GM12891 (cell line): ENCODE results near the gene SPDYE16.

Source experiments
- POLR2A ChIP-seq: IDR thresholded peaks from 2 replicates; pipeline ENCODE4 v1.6.1; 2011; ENCODE audit warnings: low read depth, low read length, control low read depth
- POLR2AphosphoS5 ChIP-seq: IDR thresholded peaks from 2 replicates; pipeline ENCODE4 v1.6.1; 2011; ENCODE audit warnings: low read depth, low read length, control low read depth
- SPI1 ChIP-seq: IDR thresholded peaks from 2 replicates; pipeline ENCODE4 v1.6.1; 2011; ENCODE audit warnings: low read depth, low read length, control low read depth

DNA sequence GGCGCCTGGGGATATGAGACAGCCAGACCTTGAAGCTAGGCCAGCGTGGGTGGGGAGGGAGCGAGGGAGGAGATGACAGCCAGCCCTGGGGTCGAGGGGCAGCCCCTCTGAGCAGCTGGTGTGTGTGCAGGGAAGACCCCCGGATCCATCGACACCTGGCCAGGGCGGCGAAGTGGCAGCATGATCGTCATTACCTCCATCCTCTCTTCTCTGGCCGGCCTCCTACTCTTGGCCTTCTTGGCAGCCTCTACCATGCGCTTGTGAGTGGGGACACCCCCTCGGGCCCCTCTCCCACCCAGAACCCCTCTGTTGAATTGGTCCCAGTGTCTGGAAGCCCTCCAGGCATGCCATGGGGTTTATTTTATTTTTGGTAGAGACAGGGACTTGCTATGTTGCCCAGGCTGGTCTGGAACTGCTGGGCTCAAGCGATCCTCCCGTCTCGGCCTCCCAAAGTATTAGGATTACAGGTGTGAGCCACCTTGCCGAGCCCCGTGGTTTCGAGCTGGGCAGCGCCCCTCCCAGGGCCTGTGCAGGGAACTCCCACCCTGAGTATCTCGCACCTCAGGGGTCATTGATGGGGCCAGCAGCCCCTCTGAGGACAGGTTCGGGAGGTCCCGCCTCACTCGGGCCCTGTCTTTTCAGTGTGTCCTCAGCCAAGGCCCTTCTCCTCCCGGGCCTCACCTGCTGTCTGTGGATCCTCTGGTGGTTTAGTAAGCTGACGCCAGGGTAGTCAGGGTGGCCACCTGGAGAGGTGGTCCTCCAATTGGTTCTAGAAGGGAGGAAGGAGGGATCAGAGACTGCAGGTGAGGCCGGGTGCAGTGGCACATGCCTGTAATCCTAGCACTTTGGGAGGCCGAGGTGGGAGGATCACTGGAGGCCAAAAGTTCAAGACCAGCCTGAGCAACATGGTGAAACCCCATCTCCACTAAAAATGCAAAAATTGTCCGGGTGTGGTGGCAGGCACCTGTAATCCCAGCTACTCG lies 29.0 kb downstream of the SPDYE16 start:
- TF ChIP-seq POLR2AphosphoS5: no peak
- no peak for TF ChIP-seq SPI1
- no peak for TF ChIP-seq POLR2A
